ENCODE data around the gene ARHGEF17. TPM values are rescaled to one million over a fixed set of nuclear protein-coding genes. Genes with fewer than 3 reads are reported as not detected.

Gene ARHGEF17
- total RNA-seq, 1 donor from 2014 or later, result 19.3 TPM

DNA sequence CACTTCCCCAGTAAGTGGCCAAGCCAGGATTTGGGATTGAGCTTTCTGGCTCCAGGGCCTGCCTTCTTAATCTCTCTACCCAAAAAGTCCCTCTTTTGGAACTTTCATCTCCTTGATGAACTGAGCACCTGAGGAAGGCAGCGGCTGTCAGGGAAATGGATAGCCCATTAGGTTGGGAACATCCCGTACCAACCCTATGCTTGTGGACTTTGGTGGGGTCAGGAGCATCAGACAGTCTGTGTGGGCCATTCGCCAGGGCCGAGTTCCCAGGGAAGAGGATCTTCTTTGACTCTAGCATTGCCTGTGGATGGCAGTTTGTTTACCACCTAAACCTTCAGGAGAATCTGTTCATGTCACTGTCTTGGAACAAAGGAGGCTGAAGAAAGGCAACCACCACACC lies 30.2 kb downstream of the ARHGEF17 start:
- H3K27ac ChIP-seq (ENCODE audit: low read depth, low read length), result no peak overlapping the region

DNA sequence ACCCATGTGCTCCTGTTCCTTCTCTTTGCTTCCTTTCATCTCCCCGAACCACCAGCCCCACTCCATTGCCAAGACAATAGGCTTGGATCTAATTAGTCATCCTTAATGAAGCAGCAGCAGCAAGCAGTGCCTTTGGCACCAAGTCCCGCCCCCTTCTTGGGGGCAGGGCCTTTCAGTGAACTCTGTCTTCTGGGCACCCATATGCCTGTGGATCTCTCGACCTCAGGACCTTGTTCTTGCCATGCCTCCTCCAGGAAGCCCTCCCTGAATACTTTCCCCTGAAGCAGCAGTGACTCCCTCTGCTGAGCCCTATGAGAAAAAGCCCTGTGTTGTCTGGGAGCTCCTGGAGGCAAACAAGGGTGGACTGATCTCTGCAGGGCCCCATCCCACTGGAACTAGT lies 32.1 kb downstream of the ARHGEF17 start:
- peaks cover 23 to 39% (median 32%) of the 10 kb centered on the region in 3 donors for H3K4me1 ChIP-seq (ENCODE audit: control insufficient read depth in 3 of 3, insufficient read depth in 3 of 3, low read length in 3 of 3)
- H3K9me3 ChIP-seq (ENCODE audit: control insufficient read depth in 3 of 3, low read length in 3 of 3), result no peaks in the 10 kb centered on the region
- no peak overlapping the region for H3K27ac ChIP-seq (ENCODE audit: low read depth, low read length)
- peak overlapping the region in 1 of 3 donors; percentile 16 for H3K9ac ChIP-seq (ENCODE audit: low read depth in 1 of 3, low read length in 3 of 3)
- H3K27me3 ChIP-seq (ENCODE audit: control insufficient read depth in 3 of 3, insufficient read depth in 3 of 3, low read length in 3 of 3), result peaks cover 0 to 3% (median 0%) of the 10 kb centered on the region in 3 donors
- no peak overlapping the region for H3K4me3 ChIP-seq (ENCODE audit: low read length in 3 of 3)
- H3K36me3 ChIP-seq (ENCODE audit: control insufficient read depth in 3 of 3, insufficient read depth in 3 of 3, low read length in 3 of 3), result peaks cover 0 to 4% (median 0%) of the 10 kb centered on the region in 3 donors

More for the DNA sequence above, 30.2 kb downstream of the ARHGEF17 start:
- H3K9me3 ChIP-seq (ENCODE audit: control insufficient read depth in 3 of 3, low read length in 3 of 3), result no peaks in the 10 kb centered on the region
- peaks cover 0 to 4% (median 0%) of the 10 kb centered on the region in 3 donors for H3K36me3 ChIP-seq (ENCODE audit: control insufficient read depth in 3 of 3, insufficient read depth in 3 of 3, low read length in 3 of 3)
- H3K4me1 ChIP-seq (ENCODE audit: control insufficient read depth in 3 of 3, insufficient read depth in 3 of 3, low read length in 3 of 3), result peaks cover 28 to 42% (median 33%) of the 10 kb centered on the region in 3 donors
- H3K27me3 ChIP-seq (ENCODE audit: control insufficient read depth in 3 of 3, insufficient read depth in 3 of 3, low read length in 3 of 3), result peaks cover 0 to 3% (median 0%) of the 10 kb centered on the region in 3 donors
- peak overlapping the region in 1 of 3 donors; percentile 33 for H3K9ac ChIP-seq (ENCODE audit: low read depth in 1 of 3, low read length in 3 of 3)
- no peak overlapping the region for H3K4me3 ChIP-seq (ENCODE audit: low read length in 3 of 3)

DNA sequence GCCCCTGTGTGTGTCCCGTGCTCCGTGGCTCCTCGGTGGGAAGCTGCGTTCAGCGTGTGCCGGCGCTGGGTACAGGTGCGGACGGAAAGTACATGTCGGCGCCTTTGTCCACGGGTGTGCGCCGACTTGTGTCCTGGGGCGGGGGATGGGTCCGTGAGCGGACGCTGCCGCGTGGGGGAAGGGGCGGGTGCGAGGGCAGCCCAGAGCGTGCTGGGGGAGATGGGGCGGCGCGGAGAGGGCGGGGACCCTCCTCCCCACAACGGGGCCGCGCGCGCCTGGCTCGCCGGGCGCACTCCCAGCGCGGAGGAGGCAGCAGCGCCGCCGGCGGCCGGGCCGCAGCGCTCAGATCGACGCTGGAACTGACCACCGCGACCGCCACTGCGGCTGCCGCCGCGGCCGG lies 34.6 kb downstream of the ARHGEF17 start:
- H3K36me3 ChIP-seq (ENCODE audit: control insufficient read depth in 3 of 3, insufficient read depth in 3 of 3, low read length in 3 of 3), result peaks cover 0 to 6% (median 3%) of the 10 kb centered on the region in 3 donors
- no peak overlapping the region for H3K27ac ChIP-seq (ENCODE audit: low read depth, low read length)
- peak overlapping the region in 1 of 3 donors; percentile 68 for H3K9ac ChIP-seq (ENCODE audit: low read depth in 1 of 3, low read length in 3 of 3)
- H3K4me3 ChIP-seq (ENCODE audit: low read length in 3 of 3), result peak overlapping the region; percentile 44 to 72 (median 60)
- no peaks in the 10 kb centered on the region for H3K9me3 ChIP-seq (ENCODE audit: control insufficient read depth in 3 of 3, low read length in 3 of 3)
- peaks cover 30 to 38% (median 32%) of the 10 kb centered on the region in 3 donors for H3K4me1 ChIP-seq (ENCODE audit: control insufficient read depth in 3 of 3, insufficient read depth in 3 of 3, low read length in 3 of 3)
- H3K27me3 ChIP-seq (ENCODE audit: control insufficient read depth in 3 of 3, insufficient read depth in 3 of 3, low read length in 3 of 3), result peaks cover 0 to 3% (median 0%) of the 10 kb centered on the region in 3 donors

DNA sequence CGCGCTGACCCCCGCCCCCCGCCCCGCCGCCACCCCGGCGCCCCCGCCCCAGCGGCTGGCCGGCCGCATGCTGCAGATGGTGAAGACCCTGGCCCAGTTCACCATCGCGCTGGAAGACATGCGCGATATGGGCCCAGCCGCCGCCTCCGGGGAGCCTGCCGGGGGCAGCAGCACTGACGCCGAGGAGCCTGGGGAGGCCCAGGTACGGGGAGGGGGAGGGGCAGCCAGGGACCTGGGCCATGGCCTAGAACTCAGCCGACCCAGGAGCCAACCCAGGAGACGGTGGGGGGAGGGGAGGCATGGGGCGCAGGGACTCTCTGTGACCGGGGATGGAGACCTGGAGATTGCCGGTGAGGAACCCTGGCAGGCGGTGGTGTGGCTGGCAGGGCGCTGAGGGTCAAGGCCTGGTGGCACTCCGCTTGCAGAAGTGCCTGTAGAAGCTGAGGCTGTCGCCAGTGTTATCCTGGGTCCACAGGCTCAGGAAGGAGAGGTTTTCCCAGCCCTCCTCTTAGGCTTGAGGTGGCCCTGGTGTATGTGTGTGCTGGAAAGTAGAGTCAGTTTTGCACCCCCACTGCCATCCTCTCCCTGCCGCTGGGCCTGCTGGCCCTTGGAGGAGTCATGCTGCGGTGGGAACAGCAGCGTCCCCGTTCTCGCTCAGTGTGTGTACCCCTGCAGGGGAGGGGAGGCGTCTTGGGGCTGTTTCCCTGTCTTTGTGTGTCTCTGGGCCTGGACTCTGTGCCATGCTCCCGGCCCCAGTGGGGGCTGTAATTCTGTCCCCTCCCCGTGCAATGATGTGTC lies 35.2 kb downstream of the ARHGEF17 start:
- Histone ChIP-seq H3K36me3 (ENCODE audit: control insufficient read depth in 3 of 3, insufficient read depth in 3 of 3, low read length in 3 of 3) (peaks cover 0 to 11% (median 5%) of the 10 kb centered on the region in 3 donors), H3K9me3 (ENCODE audit: control insufficient read depth in 3 of 3, low read length in 3 of 3) (no peaks in the 10 kb centered on the region), H3K27me3 (ENCODE audit: control insufficient read depth in 3 of 3, insufficient read depth in 3 of 3, low read length in 3 of 3) (peaks cover 0 to 3% (median 0%) of the 10 kb centered on the region in 3 donors), H3K4me1 (ENCODE audit: control insufficient read depth in 3 of 3, insufficient read depth in 3 of 3, low read length in 3 of 3) (peaks cover 30 to 33% (median 32%) of the 10 kb centered on the region in 3 donors), H3K9ac (ENCODE audit: low read depth in 1 of 3, low read length in 3 of 3) (peak overlapping the region in 2 of 3 donors; percentile 50 to 72), H3K27ac (ENCODE audit: low read depth, low read length) (no peak overlapping the region), H3K4me3 (ENCODE audit: low read length in 3 of 3) (peak overlapping the region; percentile 32 to 58 (median 56))

DNA sequence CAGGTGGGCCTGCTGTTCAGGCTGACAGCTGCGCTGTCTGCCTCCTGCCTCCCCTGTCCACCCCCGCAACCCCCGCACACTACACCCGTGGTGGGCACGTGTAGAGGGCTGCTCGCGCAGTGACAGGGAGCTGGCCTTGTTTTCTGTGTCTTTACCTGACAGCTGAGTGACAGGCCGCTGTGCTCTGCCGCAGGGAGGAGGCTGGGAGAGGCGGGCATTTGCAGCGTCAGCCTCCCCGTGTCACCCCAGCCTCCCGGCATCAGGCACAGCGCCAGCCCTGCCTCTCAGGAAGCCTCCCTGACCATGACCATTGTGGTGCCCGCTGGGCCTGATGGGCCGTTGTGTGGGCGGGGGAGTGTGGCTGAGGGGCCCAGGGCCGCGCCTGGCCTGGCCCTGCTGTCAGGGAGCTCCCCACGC lies 36.1 kb downstream of the ARHGEF17 start:
- no peak overlapping the region for H3K27ac ChIP-seq (ENCODE audit: low read depth, low read length)
- peaks cover 0 to 11% (median 5%) of the 10 kb centered on the region in 3 donors for H3K36me3 ChIP-seq (ENCODE audit: control insufficient read depth in 3 of 3, insufficient read depth in 3 of 3, low read length in 3 of 3)
- no peaks in the 10 kb centered on the region for H3K9me3 ChIP-seq (ENCODE audit: control insufficient read depth in 3 of 3, low read length in 3 of 3)
- peaks cover 30 to 36% (median 33%) of the 10 kb centered on the region in 3 donors for H3K4me1 ChIP-seq (ENCODE audit: control insufficient read depth in 3 of 3, insufficient read depth in 3 of 3, low read length in 3 of 3)
- peak overlapping the region in 2 of 3 donors; percentile 50 to 72 for H3K9ac ChIP-seq (ENCODE audit: low read depth in 1 of 3, low read length in 3 of 3)
- H3K27me3 ChIP-seq (ENCODE audit: control insufficient read depth in 3 of 3, insufficient read depth in 3 of 3, low read length in 3 of 3), result peaks cover 0 to 3% (median 0%) of the 10 kb centered on the region in 3 donors
- no peak overlapping the region for H3K4me3 ChIP-seq (ENCODE audit: low read length in 3 of 3)

DNA sequence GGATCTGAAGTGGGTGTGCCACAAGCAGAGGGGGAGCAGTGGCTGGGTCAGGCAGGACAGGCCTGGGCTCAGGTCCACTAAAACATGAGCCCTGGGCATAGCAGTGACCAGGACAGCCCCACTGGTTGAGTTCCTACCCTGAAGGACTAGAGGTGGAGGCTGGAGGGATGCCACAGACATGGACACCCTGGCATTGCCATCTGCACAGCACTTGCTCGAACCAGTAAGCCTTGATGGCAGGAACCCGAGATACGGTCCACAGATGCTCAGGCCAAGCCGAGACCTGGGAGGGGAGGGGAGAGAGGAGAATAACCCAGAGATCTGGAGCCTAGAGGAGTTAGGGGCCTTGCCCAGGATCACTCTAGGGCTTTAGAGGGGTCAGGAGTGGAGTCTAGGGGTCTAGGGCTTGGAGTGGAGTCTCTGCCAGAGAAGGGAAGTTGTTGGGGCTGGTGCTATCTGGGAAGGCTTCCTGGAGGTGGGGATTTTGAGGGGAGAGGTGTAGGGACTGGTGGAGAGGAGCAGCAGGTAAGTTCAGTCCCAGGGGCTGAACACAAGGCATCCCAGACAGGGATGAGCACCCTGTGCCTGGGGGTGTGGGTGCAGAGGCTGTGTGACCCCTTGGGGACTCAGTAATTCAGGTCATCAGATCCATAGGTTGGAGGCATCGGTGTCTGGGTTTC lies 37.5 kb downstream of the ARHGEF17 start:
- no peak overlapping the region for H3K27ac ChIP-seq (ENCODE audit: low read depth, low read length)
- H3K36me3 ChIP-seq (ENCODE audit: control insufficient read depth in 3 of 3, insufficient read depth in 3 of 3, low read length in 3 of 3), result peaks cover 0 to 11% (median 4%) of the 10 kb centered on the region in 3 donors
- H3K27me3 ChIP-seq (ENCODE audit: control insufficient read depth in 3 of 3, insufficient read depth in 3 of 3, low read length in 3 of 3), result peaks cover 0 to 3% (median 0%) of the 10 kb centered on the region in 3 donors
- H3K9ac ChIP-seq (ENCODE audit: low read depth in 1 of 3, low read length in 3 of 3), result peak overlapping the region in 2 of 3 donors; percentile 0 to 54
- H3K4me3 ChIP-seq (ENCODE audit: low read length in 3 of 3), result no peak overlapping the region
- H3K4me1 ChIP-seq (ENCODE audit: control insufficient read depth in 3 of 3, insufficient read depth in 3 of 3, low read length in 3 of 3), result peaks cover 29 to 34% (median 30%) of the 10 kb centered on the region in 3 donors
- no peaks in the 10 kb centered on the region for H3K9me3 ChIP-seq (ENCODE audit: control insufficient read depth in 3 of 3, low read length in 3 of 3)

DNA sequence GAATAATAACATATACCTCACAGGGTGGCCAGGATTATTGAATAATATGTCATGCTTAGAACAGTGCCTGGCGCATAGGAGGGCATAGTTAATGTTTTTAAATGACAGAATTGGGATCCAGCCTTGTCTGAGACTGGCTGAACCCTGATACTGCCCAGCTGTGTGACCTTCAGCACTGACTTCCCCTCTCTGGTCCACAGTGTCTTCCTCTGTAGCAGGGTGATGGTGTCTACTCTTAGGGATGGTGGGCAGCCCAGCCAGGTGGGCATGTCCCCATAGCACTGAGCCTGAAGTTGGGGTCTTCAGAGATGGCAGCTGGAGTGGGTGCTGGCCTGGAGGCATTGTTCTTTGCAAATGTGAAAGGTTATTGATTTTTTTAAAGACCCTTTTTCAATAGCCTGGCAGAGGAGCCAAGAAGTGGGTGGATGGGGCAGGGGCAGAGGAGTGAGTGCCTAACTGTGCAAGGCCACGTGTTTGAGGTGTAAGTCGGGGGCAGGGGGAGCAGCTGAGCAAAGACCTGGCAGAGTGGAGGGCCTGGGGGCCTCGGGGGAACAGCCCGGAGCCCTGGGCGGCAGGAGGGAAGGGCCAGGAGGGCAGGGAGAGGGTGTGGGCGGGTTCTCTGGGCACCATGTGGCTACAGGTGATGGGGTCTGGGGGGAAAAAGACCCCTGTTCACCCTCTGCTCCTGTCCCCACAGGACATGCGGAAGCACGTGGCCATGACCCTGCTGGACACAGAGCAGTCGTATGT lies 38.3 kb downstream of the ARHGEF17 start:
- no peak overlapping the region for H3K27ac ChIP-seq (ENCODE audit: low read depth, low read length)
- no peaks in the 10 kb centered on the region for H3K27me3 ChIP-seq (ENCODE audit: control insufficient read depth in 3 of 3, insufficient read depth in 3 of 3, low read length in 3 of 3)
- H3K9me3 ChIP-seq (ENCODE audit: control insufficient read depth in 3 of 3, low read length in 3 of 3), result no peaks in the 10 kb centered on the region
- H3K9ac ChIP-seq (ENCODE audit: low read depth in 1 of 3, low read length in 3 of 3), result peak overlapping the region in 1 of 3 donors; percentile 0
- H3K4me3 ChIP-seq (ENCODE audit: low read length in 3 of 3), result no peak overlapping the region
- H3K4me1 ChIP-seq (ENCODE audit: control insufficient read depth in 3 of 3, insufficient read depth in 3 of 3, low read length in 3 of 3), result peaks cover 31% of the 10 kb centered on the region in 3 donors
- H3K36me3 ChIP-seq (ENCODE audit: control insufficient read depth in 3 of 3, insufficient read depth in 3 of 3, low read length in 3 of 3), result peaks cover 0 to 11% (median 3%) of the 10 kb centered on the region in 3 donors

DNA sequence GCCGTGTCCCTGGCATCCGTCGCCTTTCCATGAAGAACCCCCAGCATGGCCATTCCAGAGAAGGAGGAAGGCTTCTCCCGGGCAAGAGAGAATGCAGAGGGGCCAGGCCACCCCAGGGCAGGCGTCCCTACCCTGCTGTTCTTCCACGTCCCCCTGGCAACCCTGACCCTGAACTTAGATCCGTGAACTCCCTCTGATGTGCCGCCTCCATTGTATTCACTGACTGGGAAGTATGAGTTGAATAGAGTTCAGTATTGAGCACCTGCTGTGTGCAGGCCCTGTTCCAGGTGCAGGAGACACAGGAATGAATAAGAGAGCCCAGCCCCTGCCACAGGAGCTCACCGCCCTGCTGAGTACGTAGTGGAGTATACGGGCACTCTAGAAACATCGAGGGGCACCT lies 39.0 kb downstream of the ARHGEF17 start:
- Histone ChIP-seq H3K4me3 (ENCODE audit: low read length in 3 of 3) (no peak overlapping the region), H3K27me3 (ENCODE audit: control insufficient read depth in 3 of 3, insufficient read depth in 3 of 3, low read length in 3 of 3) (no peaks in the 10 kb centered on the region), H3K36me3 (ENCODE audit: control insufficient read depth in 3 of 3, insufficient read depth in 3 of 3, low read length in 3 of 3) (peaks cover 0 to 11% (median 3%) of the 10 kb centered on the region in 3 donors), H3K27ac (ENCODE audit: low read depth, low read length) (no peak overlapping the region), H3K9me3 (ENCODE audit: control insufficient read depth in 3 of 3, low read length in 3 of 3) (no peaks in the 10 kb centered on the region), H3K9ac (ENCODE audit: low read depth in 1 of 3, low read length in 3 of 3) (no peak overlapping the region), H3K4me1 (ENCODE audit: control insufficient read depth in 3 of 3, insufficient read depth in 3 of 3, low read length in 3 of 3) (peaks cover 27 to 31% (median 31%) of the 10 kb centered on the region in 3 donors)

DNA sequence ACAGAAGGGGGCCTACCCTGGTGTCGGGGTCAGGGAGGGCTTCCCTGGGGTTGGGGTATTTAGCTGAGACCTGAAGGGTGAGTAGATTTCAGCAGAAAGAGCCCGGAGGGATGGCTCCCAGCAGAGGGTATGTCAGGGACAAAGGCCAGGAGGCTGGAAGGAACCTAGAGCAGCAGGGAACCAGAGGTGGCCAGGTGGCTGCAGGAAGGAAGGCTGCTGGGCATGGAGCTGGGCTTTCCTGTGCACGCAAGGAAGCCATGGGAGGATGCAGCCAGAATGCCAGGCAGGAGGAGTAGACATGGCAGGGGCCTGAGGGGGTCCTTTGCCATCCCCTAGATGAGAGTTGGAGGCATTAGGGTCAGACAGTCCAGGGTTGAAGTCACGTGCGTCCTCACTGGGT lies 40.8 kb downstream of the ARHGEF17 start:
- Histone ChIP-seq H3K4me1 (ENCODE audit: control insufficient read depth in 3 of 3, insufficient read depth in 3 of 3, low read length in 3 of 3) (peaks cover 19 to 28% (median 22%) of the 10 kb centered on the region in 3 donors), H3K9ac (ENCODE audit: low read depth in 1 of 3, low read length in 3 of 3) (no peak overlapping the region), H3K27me3 (ENCODE audit: control insufficient read depth in 3 of 3, insufficient read depth in 3 of 3, low read length in 3 of 3) (no peaks in the 10 kb centered on the region), H3K36me3 (ENCODE audit: control insufficient read depth in 3 of 3, insufficient read depth in 3 of 3, low read length in 3 of 3) (peaks cover 0 to 15% (median 5%) of the 10 kb centered on the region in 3 donors), H3K4me3 (ENCODE audit: low read length in 3 of 3) (no peak overlapping the region), H3K9me3 (ENCODE audit: control insufficient read depth in 3 of 3, low read length in 3 of 3) (no peaks in the 10 kb centered on the region), H3K27ac (ENCODE audit: low read depth, low read length) (no peak overlapping the region)

All from skeletal muscle tissue (tissue), 4 donors.